ENCODE results near the gene SMIM24.

Gene SMIM24

DNA sequence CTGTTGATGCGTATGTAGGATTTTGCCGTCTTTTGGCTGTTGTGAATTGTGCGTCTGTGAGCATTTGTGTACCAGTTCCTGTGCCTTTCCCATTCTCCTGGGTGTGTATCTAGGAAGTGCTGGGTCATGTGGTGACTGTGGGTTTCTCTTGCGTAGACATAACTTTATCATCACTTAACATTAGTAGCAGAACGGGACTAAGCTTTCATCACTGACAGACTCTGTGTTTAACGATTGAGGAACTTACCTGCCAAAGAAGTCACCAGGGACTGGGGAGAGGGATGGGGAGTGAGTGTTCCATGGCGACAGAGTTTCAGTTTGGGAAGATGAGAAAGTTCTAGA, 40.8 kb upstream of the SMIM24 start:
- H3K27me3 ChIP-seq (replicated peaks; ENCODE audit: control insufficient read depth, insufficient read depth, low read length), result no peaks in the 10 kb centered on the region
- peaks cover 10% of the 10 kb centered on the region for H3K36me3 ChIP-seq (ENCODE audit: control insufficient read depth, insufficient read depth, low read length)
- H3K4me3 ChIP-seq (replicated peaks; ENCODE audit: low read depth, low read length), result no peak overlapping the region
- DNase-seq (ENCODE audit: extremely low read depth, insufficient read length), result no peak
- TF ChIP-seq, protein P1, sequence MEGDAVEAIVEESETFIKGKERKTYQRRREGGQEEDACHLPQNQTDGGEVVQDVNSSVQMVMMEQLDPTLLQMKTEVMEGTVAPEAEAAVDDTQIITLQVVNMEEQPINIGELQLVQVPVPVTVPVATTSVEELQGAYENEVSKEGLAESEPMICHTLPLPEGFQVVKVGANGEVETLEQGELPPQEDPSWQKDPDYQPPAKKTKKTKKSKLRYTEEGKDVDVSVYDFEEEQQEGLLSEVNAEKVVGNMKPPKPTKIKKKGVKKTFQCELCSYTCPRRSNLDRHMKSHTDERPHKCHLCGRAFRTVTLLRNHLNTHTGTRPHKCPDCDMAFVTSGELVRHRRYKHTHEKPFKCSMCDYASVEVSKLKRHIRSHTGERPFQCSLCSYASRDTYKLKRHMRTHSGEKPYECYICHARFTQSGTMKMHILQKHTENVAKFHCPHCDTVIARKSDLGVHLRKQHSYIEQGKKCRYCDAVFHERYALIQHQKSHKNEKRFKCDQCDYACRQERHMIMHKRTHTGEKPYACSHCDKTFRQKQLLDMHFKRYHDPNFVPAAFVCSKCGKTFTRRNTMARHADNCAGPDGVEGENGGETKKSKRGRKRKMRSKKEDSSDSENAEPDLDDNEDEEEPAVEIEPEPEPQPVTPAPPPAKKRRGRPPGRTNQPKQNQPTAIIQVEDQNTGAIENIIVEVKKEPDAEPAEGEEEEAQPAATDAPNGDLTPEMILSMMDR (IDR thresholded peaks at IDR 0.05; ENCODE audit: insufficient read depth, low read length, poor library complexity, severe bottlenecking), result no peak

DNA sequence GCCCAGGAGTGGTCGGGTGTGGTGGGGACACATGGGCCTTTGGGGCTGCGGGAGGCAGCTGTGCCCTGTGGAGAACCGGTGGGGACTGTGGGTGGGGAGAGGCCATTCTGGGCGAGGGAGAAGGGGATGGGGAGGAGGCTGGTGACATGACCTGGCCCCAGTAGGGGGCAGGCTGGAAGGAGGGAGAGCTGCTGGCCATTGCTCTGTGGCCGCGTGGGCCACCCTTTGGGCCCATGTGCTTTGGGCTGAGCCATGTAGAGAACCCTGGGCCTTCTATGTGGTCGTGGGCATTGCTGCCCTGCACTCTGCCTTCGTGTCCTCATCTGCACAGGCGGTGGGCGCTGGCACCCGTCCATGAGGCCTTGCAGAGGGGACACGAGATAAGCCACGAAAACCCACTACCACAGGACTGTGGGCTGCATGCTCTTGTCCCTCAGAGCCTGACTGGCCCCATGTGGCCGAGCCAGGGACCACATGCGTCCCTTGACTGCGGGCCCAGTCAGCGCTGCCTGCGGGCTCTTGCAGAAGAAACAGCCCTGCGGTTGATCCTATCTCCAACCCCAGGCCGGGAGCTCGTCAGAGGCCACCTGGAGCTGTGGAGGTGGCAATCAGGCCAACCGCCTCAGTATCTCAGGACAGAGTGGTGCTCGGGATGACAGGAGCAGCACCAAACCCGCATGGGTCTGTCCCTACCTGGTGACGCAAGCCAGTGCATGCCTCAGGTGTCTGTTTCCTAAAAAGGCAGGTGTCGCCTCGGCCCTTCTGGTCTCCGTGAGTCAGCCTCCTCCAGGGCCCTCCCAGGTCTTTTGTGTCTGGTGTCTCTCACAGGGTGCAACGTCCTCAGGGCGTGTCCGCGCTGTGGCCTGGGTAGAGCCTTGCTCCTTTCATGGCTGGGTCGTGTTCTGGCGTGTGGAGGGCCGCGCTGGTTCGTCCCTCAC, 40.1 kb upstream of the SMIM24 start:
- Histone ChIP-seq H3K27me3 (replicated peaks; ENCODE audit: control insufficient read depth, insufficient read depth, low read length) (no peaks in the 10 kb centered on the region), H3K4me3 (replicated peaks; ENCODE audit: low read depth, low read length) (no peak overlapping the region), H3K36me3 (ENCODE audit: control insufficient read depth, insufficient read depth, low read length) (peaks cover 10% of the 10 kb centered on the region)
- TF ChIP-seq, protein P1 (IDR thresholded peaks at IDR 0.05; ENCODE audit: insufficient read depth, low read length, poor library complexity, severe bottlenecking), result no peak
- DNase-seq (ENCODE audit: extremely low read depth, insufficient read length), result no peak

DNA sequence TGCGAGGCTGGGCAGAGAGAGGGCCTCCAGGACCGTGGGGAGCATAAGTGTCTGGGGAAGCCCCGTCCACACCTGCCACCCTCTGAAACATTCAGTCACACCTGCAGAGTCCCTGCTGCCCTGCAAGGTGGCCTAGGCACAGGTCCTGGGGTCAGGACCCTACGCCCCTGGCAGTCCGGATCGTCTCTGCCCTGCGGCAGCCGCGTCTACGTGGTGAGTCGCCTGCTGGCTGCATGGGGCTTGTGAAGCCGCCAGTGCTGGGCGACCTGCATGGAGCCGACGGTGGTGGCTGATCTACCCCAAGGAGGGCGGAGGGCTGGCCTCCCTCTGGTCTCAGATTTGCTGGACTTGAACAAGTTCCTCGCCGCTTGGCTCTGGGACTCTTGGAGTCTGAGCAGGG, 38.8 kb upstream of the SMIM24 start:
- H3K4me3 ChIP-seq (replicated peaks; ENCODE audit: low read depth, low read length), result no peak overlapping the region
- peaks cover 7% of the 10 kb centered on the region for H3K36me3 ChIP-seq (ENCODE audit: control insufficient read depth, insufficient read depth, low read length)
- TF ChIP-seq, protein P1 (IDR thresholded peaks at IDR 0.05; ENCODE audit: insufficient read depth, low read length, poor library complexity, severe bottlenecking), result no peak
- no peak for DNase-seq (ENCODE audit: extremely low read depth, insufficient read length)
- no peaks in the 10 kb centered on the region for H3K27me3 ChIP-seq (replicated peaks; ENCODE audit: control insufficient read depth, insufficient read depth, low read length)

DNA sequence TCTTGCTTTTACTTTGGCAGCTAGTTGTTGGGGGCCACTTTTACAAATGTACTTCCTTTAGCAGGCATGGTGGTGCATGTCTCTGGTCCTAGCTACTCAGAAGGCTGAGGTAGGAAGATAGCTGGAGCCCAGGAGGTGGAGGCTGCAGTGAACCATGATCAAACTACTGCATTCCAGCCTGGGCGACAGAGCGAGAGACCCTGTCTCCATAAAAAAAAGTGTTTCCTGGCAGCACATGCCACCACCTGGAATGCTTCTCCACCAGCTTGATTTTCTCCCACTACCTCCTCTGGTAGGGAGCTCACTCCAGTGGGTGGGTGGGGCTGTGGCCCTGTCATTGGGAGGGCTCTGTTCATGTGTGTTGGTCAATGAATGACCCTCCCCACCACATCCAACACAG, 38.3 kb upstream of the SMIM24 start:
- no peak overlapping the region for H3K4me3 ChIP-seq (replicated peaks; ENCODE audit: low read depth, low read length)
- TF ChIP-seq, protein P1 (IDR thresholded peaks at IDR 0.05; ENCODE audit: insufficient read depth, low read length, poor library complexity, severe bottlenecking), result no peak
- DNase-seq (ENCODE audit: extremely low read depth, insufficient read length), result no peak
- peaks cover 5% of the 10 kb centered on the region for H3K36me3 ChIP-seq (ENCODE audit: control insufficient read depth, insufficient read depth, low read length)
- H3K27me3 ChIP-seq (replicated peaks; ENCODE audit: control insufficient read depth, insufficient read depth, low read length), result no peaks in the 10 kb centered on the region

DNA sequence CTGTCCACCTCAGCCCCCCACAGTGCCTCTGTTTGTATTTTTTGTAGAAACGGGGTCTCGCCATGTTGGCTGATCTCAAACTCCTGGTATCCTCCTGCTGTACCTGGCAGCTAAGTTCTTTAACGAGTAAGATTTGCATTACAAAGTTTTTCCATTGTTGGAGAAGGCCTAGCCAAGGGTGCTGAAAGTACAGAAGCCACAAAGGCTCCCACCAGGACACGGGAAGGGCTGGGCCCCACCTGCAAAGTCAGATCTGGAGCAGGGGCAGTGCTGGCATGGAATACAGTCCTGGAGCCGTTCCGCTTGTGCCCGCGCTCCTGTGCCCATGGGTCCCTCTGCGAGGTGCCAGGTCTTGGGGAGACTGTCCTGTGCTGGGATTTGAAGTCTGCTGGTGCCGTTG, 37.9 kb upstream of the SMIM24 start:
- TF ChIP-seq, protein P1 (IDR thresholded peaks at IDR 0.05; ENCODE audit: insufficient read depth, low read length, poor library complexity, severe bottlenecking), result no peak
- Histone ChIP-seq H3K27me3 (replicated peaks; ENCODE audit: control insufficient read depth, insufficient read depth, low read length) (no peaks in the 10 kb centered on the region), H3K36me3 (ENCODE audit: control insufficient read depth, insufficient read depth, low read length) (peaks cover 2% of the 10 kb centered on the region), H3K4me3 (replicated peaks; ENCODE audit: low read depth, low read length) (no peak overlapping the region)
- DNase-seq (ENCODE audit: extremely low read depth, insufficient read length), result no peak
